Smooth muscle cell (in vitro differentiated cells): ENCODE data around the gene CABLES2. TPM values are rescaled to one million over a fixed set of nuclear protein-coding genes. Genes with fewer than 3 reads are reported as not detected.

Source experiments
- DNase-seq: peaks from one replicate; lab custom pipeline; 2025; ENCODE audit not compliant: unreplicated experiment; lab: John Stamatoyannopoulos, UW
- H2AFZ ChIP-seq: fragments of 200-600 bp; sonication (generic); 2 replicates; pipeline ENCODE4 v1.6.0; 2016; ENCODE audit warnings: antibody characterized with exemption, low read depth, mild to moderate bottlenecking
- H3F3A ChIP-seq: fragments of 200-600 bp; sonication (generic); 2 replicates; pipeline ENCODE4 v1.6.0; 2017; ENCODE audit warnings: antibody characterized with exemption, low read depth
- H3K27ac ChIP-seq: fragments of 200-600 bp; sonication (generic); 2 replicates; pipeline ENCODE4 v1.5.1; 2016; ENCODE audit warnings: low read depth, mild to moderate bottlenecking
- H3K27me3 ChIP-seq: fragments of 200-600 bp; sonication (generic); 2 replicates; pipeline ENCODE4 v1.6.1; 2016; ENCODE audit warnings: low read depth, mild to moderate bottlenecking
- H3K36me3 ChIP-seq: fragments of 200-600 bp; sonication (generic); 2 replicates; pipeline ENCODE4 v1.5.1; 2016; ENCODE audit warnings: low read depth
- H3K4me1 ChIP-seq: fragments of 200-600 bp; sonication (generic); 2 replicates; pipeline ENCODE4 v1.5.1; 2016; ENCODE audit warnings: low read depth
- H3K4me2 ChIP-seq: fragments of 200-600 bp; sonication (generic); 2 replicates; pipeline ENCODE4 v1.6.0; 2016; ENCODE audit warnings: mild to moderate bottlenecking
- H3K4me3 ChIP-seq: fragments of 200-600 bp; sonication (generic); 2 replicates; pipeline ENCODE4 v1.5.1; 2016; ENCODE audit warnings: mild to moderate bottlenecking
- H3K79me2 ChIP-seq: fragments of 200-600 bp; sonication (generic); 2 replicates; pipeline ENCODE4 v1.6.0; 2016; ENCODE audit warnings: low read depth, mild to moderate bottlenecking
- H3K9ac ChIP-seq: fragments of 200-600 bp; sonication (generic); 2 replicates; pipeline ENCODE4 v1.6.0; 2016; ENCODE audit warnings: low read depth
- H3K9me3 ChIP-seq: fragments of 200-600 bp; sonication (generic); replicated peaks from 2 replicates; pipeline ENCODE4 v1.5.1; 2016; ENCODE audit warnings: low read depth
- H4K20me1 ChIP-seq: fragments of 200-600 bp; sonication (generic); 2 replicates; pipeline ENCODE4 v1.6.0; 2016; ENCODE audit warnings: low read depth
- WGBS: methylation state at CpG from one replicate; pipeline ENCODE4 v1.1.7; 2016; ENCODE audit warnings: low lambda C conversion rate; 5-methylcytosine and 5-hydroxymethylcytosine counted together
- polyA plus RNA-seq: library from polyadenylated mRNA; unstranded; fragments of >200 nt; fragmentation: Nextera tagmentation; extraction: Ambion mirVana; gene quantifications from 2 replicates; pipeline ENCODE4 v1.2.1, GENCODE V29; 2016
- total RNA-seq: library from RNA; depleted of rRNA; stranded (reverse); fragments of >200 nt; gene quantifications from 2 replicates; pipeline ENCODE4 v1.2.3, GENCODE V29; 2014
- TF ChIP-seq, protein P1 (sequence below): fragments of 200-600 bp; sonication (generic); IDR thresholded peaks from 2 replicates; pipeline ENCODE4 v1.5.1; 2017; ENCODE audit warnings: borderline replicate concordance, mild to moderate bottlenecking, antibody characterized with exemption; ENCODE audit not compliant: insufficient read depth, poor library complexity, severe bottlenecking

Gene CABLES2
- total and polyA plus RNA-seq, 2 experiments from 2014 or later: 7.4 to 7.6 TPM

DNA sequence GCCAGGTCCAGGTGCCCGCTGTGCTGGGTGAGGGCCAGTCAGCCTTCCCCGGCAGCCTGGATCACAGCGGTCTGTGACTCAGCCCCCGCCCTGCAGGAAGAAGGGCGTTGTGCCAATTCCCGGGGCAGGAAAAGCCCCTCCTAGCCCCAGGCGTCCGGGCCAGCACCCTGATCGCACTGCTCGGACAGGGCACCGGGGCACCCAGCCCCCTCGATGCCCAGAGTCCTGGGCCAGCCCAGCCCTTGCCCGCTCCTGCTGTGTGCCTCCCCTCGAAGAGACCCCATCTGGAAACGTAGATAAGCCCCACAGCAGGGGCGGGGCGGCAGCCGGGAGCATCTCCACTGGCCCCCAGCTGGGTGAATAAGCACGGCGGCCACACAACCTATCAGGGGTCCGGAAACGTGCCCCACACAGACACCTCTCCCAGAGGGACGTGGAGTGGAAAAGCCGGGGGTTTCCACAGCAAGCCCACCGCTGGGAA is 49.9 kb downstream of the CABLES2 start:
- H3K4me1 ChIP-seq: peaks cover 34% of the 10 kb centered on the region
- peaks cover 35% of the 10 kb centered on the region for H4K20me1 ChIP-seq
- H3K36me3 ChIP-seq: no peaks in the 10 kb centered on the region
- H3K79me2 ChIP-seq: peaks cover 17% of the 10 kb centered on the region
- WGBS: 86% methylated on average over 21 of the region's 25 CpGs
- H3K27ac ChIP-seq: no peak overlapping the region
- H3K4me3 ChIP-seq: no peak overlapping the region
- TF ChIP-seq, protein P1, sequence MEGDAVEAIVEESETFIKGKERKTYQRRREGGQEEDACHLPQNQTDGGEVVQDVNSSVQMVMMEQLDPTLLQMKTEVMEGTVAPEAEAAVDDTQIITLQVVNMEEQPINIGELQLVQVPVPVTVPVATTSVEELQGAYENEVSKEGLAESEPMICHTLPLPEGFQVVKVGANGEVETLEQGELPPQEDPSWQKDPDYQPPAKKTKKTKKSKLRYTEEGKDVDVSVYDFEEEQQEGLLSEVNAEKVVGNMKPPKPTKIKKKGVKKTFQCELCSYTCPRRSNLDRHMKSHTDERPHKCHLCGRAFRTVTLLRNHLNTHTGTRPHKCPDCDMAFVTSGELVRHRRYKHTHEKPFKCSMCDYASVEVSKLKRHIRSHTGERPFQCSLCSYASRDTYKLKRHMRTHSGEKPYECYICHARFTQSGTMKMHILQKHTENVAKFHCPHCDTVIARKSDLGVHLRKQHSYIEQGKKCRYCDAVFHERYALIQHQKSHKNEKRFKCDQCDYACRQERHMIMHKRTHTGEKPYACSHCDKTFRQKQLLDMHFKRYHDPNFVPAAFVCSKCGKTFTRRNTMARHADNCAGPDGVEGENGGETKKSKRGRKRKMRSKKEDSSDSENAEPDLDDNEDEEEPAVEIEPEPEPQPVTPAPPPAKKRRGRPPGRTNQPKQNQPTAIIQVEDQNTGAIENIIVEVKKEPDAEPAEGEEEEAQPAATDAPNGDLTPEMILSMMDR: no peak
- no peaks in the 10 kb centered on the region for H3K27me3 ChIP-seq
- H3K9ac ChIP-seq: no peak overlapping the region
- H3F3A ChIP-seq: no peaks in the 10 kb centered on the region
- DNase-seq: no peak
- H2AFZ ChIP-seq: no peak overlapping the region
- no peak overlapping the region for H3K4me2 ChIP-seq
- H3K9me3 ChIP-seq: no peaks in the 10 kb centered on the region

DNA sequence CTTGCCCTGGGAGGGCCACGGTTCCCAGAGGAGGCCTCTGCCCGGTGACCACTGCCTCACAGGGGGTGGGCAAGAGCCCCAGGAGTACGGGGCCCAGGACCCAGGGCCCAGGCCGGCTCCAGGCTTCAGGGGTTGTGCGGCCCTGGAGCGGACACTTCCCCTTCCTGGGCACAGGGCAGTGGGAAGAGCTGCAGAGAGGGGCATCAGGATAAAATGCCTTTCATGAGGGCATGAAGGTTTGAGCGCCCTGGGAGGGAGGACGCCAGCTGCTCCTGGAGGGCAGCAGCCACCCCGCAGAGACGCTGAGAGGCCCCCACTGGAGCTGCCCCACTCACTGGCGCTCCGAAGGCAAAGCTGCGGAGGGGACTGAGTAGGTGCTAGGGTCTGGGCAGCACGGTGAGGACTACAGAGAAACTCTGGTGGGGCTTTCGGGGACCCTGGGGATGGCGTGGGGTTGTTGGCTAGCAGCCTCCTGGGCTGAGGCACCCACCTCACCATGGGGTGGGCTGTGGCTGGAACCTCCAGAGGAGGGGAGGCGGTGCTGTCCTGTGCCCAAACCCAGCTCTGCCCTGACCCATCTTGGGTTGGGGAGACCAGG is 50.4 kb downstream of the CABLES2 start:
- H3K9me3 ChIP-seq: no peaks in the 10 kb centered on the region
- H2AFZ ChIP-seq: no peak overlapping the region
- no peak overlapping the region for H3K4me3 ChIP-seq
- H3K4me1 ChIP-seq: peaks cover 28% of the 10 kb centered on the region
- no peaks in the 10 kb centered on the region for H3K36me3 ChIP-seq
- TF ChIP-seq, protein P1: no peak
- no peak for DNase-seq
- peaks cover 17% of the 10 kb centered on the region for H3K79me2 ChIP-seq
- 86% methylated on average over 17 of the region's 17 CpGs for WGBS
- H3K4me2 ChIP-seq: no peak overlapping the region
- no peaks in the 10 kb centered on the region for H3K27me3 ChIP-seq
- H3K9ac ChIP-seq: no peak overlapping the region
- no peaks in the 10 kb centered on the region for H3F3A ChIP-seq
- H4K20me1 ChIP-seq: peaks cover 30% of the 10 kb centered on the region
- no peak overlapping the region for H3K27ac ChIP-seq

DNA sequence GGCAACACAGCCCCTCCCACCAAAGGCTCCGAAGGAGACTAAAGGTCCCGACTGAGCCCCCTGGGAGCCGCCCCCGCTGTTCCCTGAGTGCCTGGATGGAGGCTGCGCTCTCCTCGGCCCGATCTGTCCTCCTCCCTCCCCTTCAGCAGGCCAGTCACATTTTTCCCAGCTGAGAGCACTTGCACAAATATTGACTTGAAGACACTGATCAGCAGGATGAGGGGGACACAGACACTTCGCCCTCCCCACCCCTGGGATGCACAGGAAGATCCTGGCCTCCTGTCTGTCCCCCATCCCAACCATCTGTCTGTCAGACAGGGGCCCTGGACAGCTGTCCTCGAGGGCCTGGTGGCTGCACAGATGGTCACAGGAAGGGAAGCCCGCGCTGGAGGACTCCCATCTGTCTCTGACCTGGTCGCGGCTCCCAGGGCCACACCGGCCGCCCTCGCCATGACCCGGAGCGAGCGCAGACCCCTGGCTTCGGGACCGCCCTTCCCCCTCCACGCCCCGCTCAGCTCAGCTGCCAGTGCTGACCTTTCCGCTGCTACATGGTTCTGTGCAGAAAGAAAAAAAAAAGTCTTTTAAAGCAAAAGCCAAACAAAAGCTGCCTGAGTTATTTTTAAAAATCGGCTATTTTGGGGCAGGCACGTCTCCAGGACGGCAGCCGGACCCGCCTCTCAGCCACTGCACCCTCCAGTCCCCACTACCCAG is 51.1 kb downstream of the CABLES2 start:
- H3K27ac ChIP-seq: peak overlapping the region; percentile 42
- peak overlapping the region; percentile 48 for H3K9ac ChIP-seq
- no peaks in the 10 kb centered on the region for H3K9me3 ChIP-seq
- H3F3A ChIP-seq: no peaks in the 10 kb centered on the region
- H4K20me1 ChIP-seq: peaks cover 23% of the 10 kb centered on the region
- WGBS: 64% methylated on average over 29 of the region's 29 CpGs
- H2AFZ ChIP-seq: no peak overlapping the region
- H3K36me3 ChIP-seq: no peaks in the 10 kb centered on the region
- TF ChIP-seq, protein P1: no peak
- H3K79me2 ChIP-seq: peaks cover 17% of the 10 kb centered on the region
- DNase-seq: no peak
- H3K27me3 ChIP-seq: no peaks in the 10 kb centered on the region
- no peak overlapping the region for H3K4me3 ChIP-seq
- H3K4me2 ChIP-seq: peak overlapping the region; percentile 71
- H3K4me1 ChIP-seq: peaks cover 22% of the 10 kb centered on the region

DNA sequence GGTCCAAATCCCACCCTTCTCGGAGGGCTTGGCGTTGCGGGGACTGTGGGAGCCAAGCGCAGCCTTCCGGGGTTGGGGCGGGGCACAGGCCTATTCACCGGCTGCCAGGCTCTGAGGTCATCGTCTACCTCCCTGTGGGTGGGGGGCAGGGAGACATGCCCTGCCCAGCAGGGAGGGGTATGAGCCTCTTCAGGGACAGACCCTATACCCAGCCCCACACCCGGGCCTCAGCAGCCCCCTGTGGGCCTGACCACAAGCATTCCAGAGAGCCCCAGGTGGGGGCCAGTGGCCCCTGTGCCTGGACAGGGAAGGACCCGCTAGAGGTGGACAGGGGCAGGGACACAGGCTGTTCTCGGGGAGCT is 51.6 kb downstream of the CABLES2 start:
- Histone ChIP-seq H3F3A (no peaks in the 10 kb centered on the region), H3K4me1 (peaks cover 21% of the 10 kb centered on the region), H3K27me3 (no peaks in the 10 kb centered on the region), H4K20me1 (peaks cover 18% of the 10 kb centered on the region), H2AFZ (no peak overlapping the region), H3K4me3 (no peak overlapping the region), H3K27ac (peak overlapping the region; percentile 60), H3K4me2 (peak overlapping the region; percentile 71), H3K9ac (peak overlapping the region; percentile 60), H3K79me2 (peaks cover 17% of the 10 kb centered on the region), H3K36me3 (no peaks in the 10 kb centered on the region), H3K9me3 (no peaks in the 10 kb centered on the region)
- DNase-seq: no peak
- 40% methylated on average over 10 of the region's 11 CpGs for WGBS
- TF ChIP-seq, protein P1: no peak
